ENCODE measurements around the gene CTDSPL. TPM values are rescaled to one million over a fixed set of nuclear protein-coding genes. Genes with fewer than 3 reads are reported as not detected.

The CTDSPL gene
- polyA plus RNA-seq, 1 experiment = 40.4 TPM

GRCh38 chr3:37899101-37899707 is 37.5 kb downstream of the CTDSPL start:
- H3K4me3 ChIP-seq (ENCODE audit: low read depth, low read length) = no peak overlapping the region
- H3K9me3 ChIP-seq (ENCODE audit: control insufficient read depth, insufficient read depth, low read length) = no peaks in the 10 kb centered on the region
- no peaks in the 10 kb centered on the region for H3K27me3 ChIP-seq (ENCODE audit: control insufficient read depth, insufficient read depth, low read length)
- POLR2A ChIA-PET = no interaction called here
- DNase-seq (ENCODE audit: low read depth, low spot score) = no peak
- CTCF ChIA-PET = interaction anchor here (1.1 to 2.9 kb wide), 5 partner anchors 11 to 98 kb away, joined by 3 to 8 read pairs (median 4); no protein-coding TSS in a partner anchor
- no peak overlapping the region for H3K27ac ChIP-seq (ENCODE audit: low read depth, low read length)
- TF ChIP-seq CTCF (IDR thresholded peaks at IDR 0.05; ENCODE audit: low read depth, low read length) = no peak

GRCh38 chr3:37899711-37900306 is 38.1 kb downstream of the CTDSPL start:
- ChIA-PET POLR2A (interaction anchor here (0.8 kb wide), 1 partner anchor 47 kb away, joined by 3 read pairs; no protein-coding TSS in a partner anchor), CTCF (interaction anchor here (1.0 to 1.4 kb wide), 5 partner anchors 11 to 97 kb away, joined by 3 to 5 read pairs (median 3); no protein-coding TSS in a partner anchor)
- no peak overlapping the region for H3K4me3 ChIP-seq (ENCODE audit: low read depth, low read length)
- no peaks in the 10 kb centered on the region for H3K27me3 ChIP-seq (ENCODE audit: control insufficient read depth, insufficient read depth, low read length)
- H3K27ac ChIP-seq (ENCODE audit: low read depth, low read length) = no peak overlapping the region
- no peak for TF ChIP-seq CTCF (IDR thresholded peaks at IDR 0.05; ENCODE audit: low read depth, low read length)
- no peak for DNase-seq (ENCODE audit: low read depth, low spot score)
- no peaks in the 10 kb centered on the region for H3K9me3 ChIP-seq (ENCODE audit: control insufficient read depth, insufficient read depth, low read length)

GRCh38 chr3:37901721-37902120 is 40.0 kb downstream of the CTDSPL start:
- no peaks in the 10 kb centered on the region for H3K27me3 ChIP-seq (ENCODE audit: control insufficient read depth, insufficient read depth, low read length)
- POLR2A ChIA-PET = no interaction called here
- no peak for TF ChIP-seq CTCF (IDR thresholded peaks at IDR 0.05; ENCODE audit: low read depth, low read length)
- no peak overlapping the region for H3K4me3 ChIP-seq (ENCODE audit: low read depth, low read length)
- CTCF ChIA-PET = interaction anchor here (1.1 to 1.6 kb wide), 2 partner anchors 21 to 66 kb away, joined by 3 read pairs; no protein-coding TSS in a partner anchor
- no peaks in the 10 kb centered on the region for H3K9me3 ChIP-seq (ENCODE audit: control insufficient read depth, insufficient read depth, low read length)
- no peak for DNase-seq (ENCODE audit: low read depth, low spot score)
- H3K27ac ChIP-seq (ENCODE audit: low read depth, low read length) = no peak overlapping the region

GRCh38 chr3:37902674-37903073 is 41.0 kb downstream of the CTDSPL start:
- H3K27ac ChIP-seq (ENCODE audit: low read depth, low read length) = no peak overlapping the region
- H3K4me3 ChIP-seq (ENCODE audit: low read depth, low read length) = no peak overlapping the region
- no peak for TF ChIP-seq CTCF (IDR thresholded peaks at IDR 0.05; ENCODE audit: low read depth, low read length)
- H3K9me3 ChIP-seq (ENCODE audit: control insufficient read depth, insufficient read depth, low read length) = no peaks in the 10 kb centered on the region
- no peaks in the 10 kb centered on the region for H3K27me3 ChIP-seq (ENCODE audit: control insufficient read depth, insufficient read depth, low read length)
- CTCF ChIA-PET = interaction anchor here (1.1 to 1.6 kb wide), 2 partner anchors 20 to 65 kb away, joined by 3 read pairs; no protein-coding TSS in a partner anchor
- DNase-seq (ENCODE audit: low read depth, low spot score) = no peak
- POLR2A ChIA-PET = no interaction called here

- ChIA-PET POLR2A (no interaction called here), CTCF (interaction anchor here (1.6 kb wide), 1 partner anchor 20 kb away, joined by 3 read pairs; no protein-coding TSS in a partner anchor)
- Histone ChIP-seq H3K27me3 (ENCODE audit: control insufficient read depth, insufficient read depth, low read length) (no peaks in the 10 kb centered on the region), H3K4me3 (ENCODE audit: low read depth, low read length) (no peak overlapping the region), H3K27ac (ENCODE audit: low read depth, low read length) (no peak overlapping the region), H3K9me3 (ENCODE audit: control insufficient read depth, insufficient read depth, low read length) (no peaks in the 10 kb centered on the region)
- TF ChIP-seq CTCF (IDR thresholded peaks at IDR 0.05; ENCODE audit: low read depth, low read length) = no peak
- DNase-seq (ENCODE audit: low read depth, low spot score) = no peak
These were observed 41.6 kb downstream of the CTDSPL start for GRCh38 chr3:37903320-37903719.

Measured in AG04450 (cell line).